Upper lobe of left lung (tissue), 6 donors: ENCODE results near the gene DLK1. TPM values are rescaled to one million over a fixed set of nuclear protein-coding genes. Genes with fewer than 3 reads are reported as not detected.

Source experiments
- ATAC-seq, 2 donors: fragments of 200-7000 bp; cut with Tn5 transposase; one replicate each; pipeline ENCODE4 v1.9.1; 2022; ENCODE audit warnings: mild to moderate bottlenecking in 2 of 2, moderate library complexity in 2 of 2; ENCODE audit not compliant: low FRiP score in 2 of 2
- DNase-seq, 2 donors: peaks; one replicate each; pipeline ENCODE4 v3.0.0-alpha.2; 2019 to 2020
- H3K27ac ChIP-seq, 4 donors: fragments of 200-600 bp; sonication (generic); one replicate each; pipeline ENCODE4 v1.5.1; 2016 to 2019
- H3K27me3 ChIP-seq, 4 donors: fragments of 200-600 bp; sonication (generic); one replicate each; pipeline ENCODE4 v1.5.1; 2017 to 2019
- H3K36me3 ChIP-seq, 4 donors: fragments of 200-600 bp; sonication (generic); one replicate each; pipeline ENCODE4 v1.5.1; 2016 to 2019
- H3K4me1 ChIP-seq, 4 donors: fragments of 200-600 bp; sonication (generic); one replicate each; pipeline ENCODE4 v1.5.1; 2018 to 2019
- H3K4me3 ChIP-seq, 4 donors: fragments of 200-600 bp; sonication (generic); one replicate each; pipeline ENCODE4 v1.5.1; 2017 to 2019; ENCODE audit warnings: mild to moderate bottlenecking in 2 of 4, moderate library complexity in 1 of 4
- H3K9me3 ChIP-seq, 4 donors: fragments of 200-600 bp; sonication (generic); one replicate each; pipeline ENCODE4 v1.5.1; 2018 to 2019
- CTCF ChIP-seq, 6 experiments: fragments of 450-650 bp in 4 of 6; fragments of 200-600 bp in 2 of 6; sonication (generic) in 2 of 6; IDR thresholded peaks; one replicate each; pipeline ENCODE4 v1.5.1; 2016 to 2019; ENCODE audit warnings: antibody characterized with exemption in 6 of 6
- EP300 ChIP-seq, 4 donors: sonication (generic); formaldehyde crosslinking; IDR thresholded peaks; one replicate each; pipeline ENCODE4 v1.5.1; 2017; ENCODE audit warnings: antibody characterized with exemption in 4 of 4, control low read depth in 2 of 4
- POLR2A ChIP-seq, 4 donors: fragments of 450-650 bp; IDR thresholded peaks; one replicate each; pipeline ENCODE4 v1.5.1; 2016 to 2017; ENCODE audit warnings: antibody characterized with exemption in 4 of 4, mild to moderate bottlenecking in 2 of 4
- POLR2AphosphoS5 ChIP-seq, 2 donors: sonication (generic); formaldehyde crosslinking; IDR thresholded peaks; one replicate each; pipeline ENCODE4 v1.5.1; 2017; ENCODE audit warnings: antibody characterized with exemption in 2 of 2
- WGBS, 2 donors: methylation state at CpG; one replicate each; pipeline ENCODE4 v1.1.5; 2017 to 2018; 5-methylcytosine and 5-hydroxymethylcytosine counted together
- total RNA-seq, 6 donors: library from RNA; depleted of rRNA in 4 of 6; stranded (reverse); fragments of >200 nt in 4 of 6; gene quantifications; one replicate each; pipeline versions ENCODE4 v1.1.0 to v1.2.1, GENCODE V29; 2016 to 2021
- donor health status: DM: no; HTN: no; CAD: no; lungs with moderate emphysema.
- donor health status: DM: no; HTN: yes; CAD: no; lungs with severe emphysema.

Gene DLK1
- total RNA-seq, 6 donors from 2014 or later, result 1.7 to 1.8 TPM; not detected in 4

- Histone ChIP-seq H3K4me1 (no peaks in the 10 kb centered on the region), H3K36me3 (no peaks in the 10 kb centered on the region), H3K4me3 (no peak overlapping the region), H3K9me3 (no peaks in the 10 kb centered on the region), H3K27me3 (no peaks in the 10 kb centered on the region), H3K27ac (no peak overlapping the region)
- WGBS, 2 donors, result 85 to 86% methylated on average over 8 of the region's 8 CpGs
- peak in 1 of 2 donors; percentile 3 for DNase-seq
- no peak for TF ChIP-seq POLR2A (IDR thresholded peaks at IDR 0.05)
- no peak for TF ChIP-seq CTCF (IDR thresholded peaks at IDR 0.05)
- TF ChIP-seq EP300 (IDR thresholded peaks at IDR 0.05), result no peak
- no peak for TF ChIP-seq POLR2AphosphoS5 (IDR thresholded peaks at IDR 0.05)
- ATAC-seq, result no peak
Measured at GRCh38 chr14:100781952-100782351, 55.3 kb downstream of the DLK1 start.

- H3K4me1 ChIP-seq, result no peaks in the 10 kb centered on the region
- H3K27ac ChIP-seq, result no peak overlapping the region
- DNase-seq (peak in 1 of 2 donors; percentile 15), ATAC-seq (no peak)
- TF ChIP-seq EP300 (IDR thresholded peaks at IDR 0.05) (no peak), POLR2A (IDR thresholded peaks at IDR 0.05) (no peak), CTCF (IDR thresholded peaks at IDR 0.05) (no peak), POLR2AphosphoS5 (IDR thresholded peaks at IDR 0.05) (no peak)
- 71 to 79% methylated on average over 12 to 13 of the region's 13 CpGs for WGBS, 2 donors
- H3K27me3 ChIP-seq, result no peaks in the 10 kb centered on the region
- H3K4me3 ChIP-seq, result no peak overlapping the region
- H3K9me3 ChIP-seq, result no peaks in the 10 kb centered on the region
- H3K36me3 ChIP-seq, result no peaks in the 10 kb centered on the region
Measured at GRCh38 chr14:100782516-100783320, 56.0 kb downstream of the DLK1 start.

- no peak for ATAC-seq
- H3K4me3 ChIP-seq, result no peak overlapping the region
- H3K4me1 ChIP-seq, result no peaks in the 10 kb centered on the region
- H3K36me3 ChIP-seq, result no peaks in the 10 kb centered on the region
- TF ChIP-seq POLR2AphosphoS5 (IDR thresholded peaks at IDR 0.05) (no peak), POLR2A (IDR thresholded peaks at IDR 0.05) (no peak), CTCF (IDR thresholded peaks at IDR 0.05) (no peak), EP300 (IDR thresholded peaks at IDR 0.05) (no peak)
- H3K9me3 ChIP-seq, result no peaks in the 10 kb centered on the region
- H3K27me3 ChIP-seq, result no peaks in the 10 kb centered on the region
- H3K27ac ChIP-seq, result no peak overlapping the region
- DNase-seq, result no peak
- WGBS, 2 donors, result 86 to 91% methylated on average over 8 to 27 of the region's 27 CpGs
Measured at GRCh38 chr14:100783630-100784370, 57.1 kb downstream of the DLK1 start.

- H3K4me3 ChIP-seq, result no peak overlapping the region
- TF ChIP-seq POLR2A (IDR thresholded peaks at IDR 0.05) (no peak), CTCF (IDR thresholded peaks at IDR 0.05) (no peak), POLR2AphosphoS5 (IDR thresholded peaks at IDR 0.05) (no peak), EP300 (IDR thresholded peaks at IDR 0.05) (no peak)
- no peak overlapping the region for H3K27ac ChIP-seq
- ATAC-seq (no peak), DNase-seq (no peak)
- no peaks in the 10 kb centered on the region for H3K9me3 ChIP-seq
- H3K4me1 ChIP-seq, result no peaks in the 10 kb centered on the region
- 80 to 90% methylated on average over 11 of the region's 11 CpGs for WGBS, 2 donors
- no peaks in the 10 kb centered on the region for H3K36me3 ChIP-seq
- no peaks in the 10 kb centered on the region for H3K27me3 ChIP-seq
Measured at GRCh38 chr14:100784523-100785337, 58.0 kb downstream of the DLK1 start.
